Erythroblast (primary cell): ENCODE measurements around the gene PLPP4.

Experiments used
- GATA1 ChIP-seq: IDR thresholded peaks from 2 replicates; pipeline ENCODE4 v1.6.1; 2011; ENCODE audit warnings: low read depth, mild to moderate bottlenecking, control low read depth, low read length, moderate library complexity
- POLR2A ChIP-seq: IDR thresholded peaks from 2 replicates; pipeline ENCODE4 v1.6.1; 2011; ENCODE audit warnings: mild to moderate bottlenecking, low read length

GRCh38 chr10:120415709-120416330, 41.2 kb upstream of the PLPP4 start:
- TF ChIP-seq POLR2A (no peak), GATA1 (no peak)
